A549 treated with DMSO at 1 μM for 4 hours (cell line): ENCODE measurements around the gene PTHLH. TPM values are rescaled to one million over a fixed set of nuclear protein-coding genes. Genes with fewer than 3 reads are reported as not detected.

Experiments used
- total RNA-seq: library from RNA; stranded (reverse); fragments of 200-300 nt; extraction: Qiagen RNA extraction; gene quantifications from 5 replicates; pipeline ENCODE4 v1.2.3, GENCODE V29; 2022; ENCODE audit warnings: low read depth

The PTHLH gene
- 37.6 to 41.9 TPM (median 40.6 TPM) in 5 replicates for total RNA-seq

GRCh38 chr12:27972721-27973120 lies at the start of gene PTHLH:
Gene PTHLH (minus strand): TSS chr12:27972733. CDS start chr12:27969494, 3,239 bp downstream.

Other genes with a start within 250 kb of the PTHLH start
- 17.0 to 21.2 TPM (median 20.8 TPM) in 5 replicates for gene KLHL42, start 192.5 kb downstream of the PTHLH start, total RNA-seq
- not detected in 5 replicates for gene MANSC4, start 192.5 kb downstream of the PTHLH start, total RNA-seq
- gene CCDC91, start 217.7 kb upstream of the PTHLH start, total RNA-seq = 17.1 to 24.6 TPM (median 21.3 TPM) in 5 replicates